Lower leg skin (tissue), 3 donors: ENCODE measurements around the gene DHDDS.

ENCODE experiments used
- CTCF ChIP-seq, 3 donors: fragments of 450-650 bp; IDR thresholded peaks; one replicate each; pipeline ENCODE4 v1.5.1; 2016; ENCODE audit warnings: antibody characterized with exemption in 3 of 3, mild to moderate bottlenecking in 3 of 3, moderate library complexity in 2 of 3
- POLR2A ChIP-seq, 2 donors: fragments of 450-650 bp; IDR thresholded peaks; one replicate each; pipeline ENCODE4 v1.6.1; 2016 to 2017; ENCODE audit warnings: antibody characterized with exemption in 2 of 2, mild to moderate bottlenecking in 1 of 2, moderate library complexity in 1 of 2

- TF ChIP-seq CTCF (IDR thresholded peaks at IDR 0.05) (no peak), POLR2A (IDR thresholded peaks at IDR 0.05) (no peak)
Measured at GRCh38 chr1:26472320-26472900, 40.3 kb downstream of the DHDDS start, which contains the start of gene HMGN2.
